KOPT-K1 (cell line): ENCODE measurements around the gene WAPL.
"Not testable (repeated sequence)": the region's sequence is repeated elsewhere in the genome, so short reads cannot be mapped to it uniquely, and the experiment has no call there.

Experiments used
- H3K27ac ChIP-seq: fragments of 200-600 bp; sonication (generic); 2 replicates; pipeline ENCODE4 v1.5.1; 2016; ENCODE audit warnings: antibody characterized with exemption, mild to moderate bottlenecking, low read depth, low read length; ENCODE audit not compliant: poor library complexity, severe bottlenecking
- H3K36me3 ChIP-seq: fragments of 200-600 bp; sonication (generic); 2 replicates; pipeline ENCODE4 v1.5.1; 2017; ENCODE audit warnings: antibody characterized with exemption, mild to moderate bottlenecking, low read length, moderate library complexity; ENCODE audit not compliant: insufficient read depth
- H3K9me3 ChIP-seq: fragments of 200-600 bp; sonication (generic); 2 replicates; pipeline ENCODE4 v1.5.1; 2017; ENCODE audit warnings: antibody characterized with exemption, low read length, mild to moderate bottlenecking; ENCODE audit not compliant: insufficient read depth, poor library complexity, severe bottlenecking

Gene WAPL

GRCh38 chr10:86399514-86399878 is 122.1 kb downstream of the WAPL start:
- Histone ChIP-seq H3K36me3 (no peaks in the 10 kb centered on the region), H3K27ac (no peak overlapping the region), H3K9me3 (no peaks in the 10 kb centered on the region)

DNA sequence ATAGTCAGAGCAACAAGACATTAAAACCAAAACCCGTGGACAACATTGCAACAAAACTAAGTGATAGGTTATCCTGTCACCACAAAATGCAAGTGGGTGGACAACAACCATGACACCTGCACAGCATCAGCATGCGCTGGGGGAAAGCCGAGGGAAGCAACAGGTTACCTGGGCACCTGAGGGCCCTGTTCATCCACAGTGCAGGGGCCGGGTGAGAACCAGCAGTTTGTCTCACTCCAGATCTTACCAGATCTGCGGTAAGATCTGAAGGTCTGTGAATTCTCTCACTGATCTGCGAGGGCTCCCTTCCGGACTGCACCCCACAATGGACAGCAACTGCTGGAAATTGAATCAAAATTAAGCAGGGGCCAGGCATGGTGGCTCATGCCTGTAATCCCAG is 124.5 kb downstream of the WAPL start:
- Histone ChIP-seq H3K9me3 (no peaks in the 10 kb centered on the region), H3K27ac (no peak overlapping the region), H3K36me3 (no peaks in the 10 kb centered on the region)

GRCh38 chr10:86393862-86394455 is 127.6 kb downstream of the WAPL start:
- Histone ChIP-seq H3K9me3 (no peaks in the 10 kb centered on the region), H3K36me3 (no peaks in the 10 kb centered on the region), H3K27ac (no peak overlapping the region)

- no peaks in the 10 kb centered on the region for H3K36me3 ChIP-seq
- no peaks in the 10 kb centered on the region for H3K9me3 ChIP-seq
- H3K27ac ChIP-seq, result no peak overlapping the region
These were observed 128.2 kb downstream of the WAPL start for GRCh38 chr10:86393362-86393761.

- Histone ChIP-seq H3K27ac (no peak overlapping the region), H3K9me3 (no peaks in the 10 kb centered on the region), H3K36me3 (no peaks in the 10 kb centered on the region)
These were observed 128.9 kb downstream of the WAPL start for GRCh38 chr10:86392723-86393094.

- Histone ChIP-seq H3K9me3 (no peaks in the 10 kb centered on the region), H3K27ac (no peak overlapping the region), H3K36me3 (no peaks in the 10 kb centered on the region)
These were observed 129.4 kb downstream of the WAPL start for GRCh38 chr10:86391986-86392722.

DNA sequence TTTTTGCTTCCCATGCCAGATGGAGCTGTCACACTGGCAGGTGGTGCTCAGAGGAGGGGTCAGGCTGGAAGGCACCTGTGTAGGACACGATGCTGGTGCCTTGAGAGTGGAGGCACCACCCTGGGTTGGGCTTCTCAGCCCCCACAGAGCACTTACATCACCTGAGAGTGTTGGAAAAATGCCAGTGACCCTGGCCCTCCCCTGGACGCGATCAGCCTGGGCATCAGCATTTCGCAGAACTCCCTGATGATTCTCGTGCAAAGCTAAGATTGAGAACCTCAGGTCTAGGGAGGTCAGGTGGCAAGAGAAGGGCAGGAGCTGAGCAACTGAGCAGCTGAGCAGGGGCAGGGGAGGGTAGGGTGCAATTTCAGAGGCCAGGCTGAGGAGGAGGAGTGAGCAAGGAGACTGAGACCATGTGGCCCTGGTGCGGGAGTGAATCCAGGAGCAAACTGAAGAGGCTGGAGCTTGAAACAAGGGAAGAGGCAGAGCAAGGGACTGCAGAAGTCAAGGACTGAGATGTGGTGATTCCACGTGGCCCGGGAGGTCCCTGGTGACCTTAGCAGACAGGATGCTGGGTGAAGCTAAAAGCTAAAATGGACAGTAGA is 130.3 kb downstream of the WAPL start:
- Histone ChIP-seq H3K27ac (no peak overlapping the region), H3K9me3 (peaks cover 2% of the 10 kb centered on the region), H3K36me3 (no peaks in the 10 kb centered on the region)

DNA sequence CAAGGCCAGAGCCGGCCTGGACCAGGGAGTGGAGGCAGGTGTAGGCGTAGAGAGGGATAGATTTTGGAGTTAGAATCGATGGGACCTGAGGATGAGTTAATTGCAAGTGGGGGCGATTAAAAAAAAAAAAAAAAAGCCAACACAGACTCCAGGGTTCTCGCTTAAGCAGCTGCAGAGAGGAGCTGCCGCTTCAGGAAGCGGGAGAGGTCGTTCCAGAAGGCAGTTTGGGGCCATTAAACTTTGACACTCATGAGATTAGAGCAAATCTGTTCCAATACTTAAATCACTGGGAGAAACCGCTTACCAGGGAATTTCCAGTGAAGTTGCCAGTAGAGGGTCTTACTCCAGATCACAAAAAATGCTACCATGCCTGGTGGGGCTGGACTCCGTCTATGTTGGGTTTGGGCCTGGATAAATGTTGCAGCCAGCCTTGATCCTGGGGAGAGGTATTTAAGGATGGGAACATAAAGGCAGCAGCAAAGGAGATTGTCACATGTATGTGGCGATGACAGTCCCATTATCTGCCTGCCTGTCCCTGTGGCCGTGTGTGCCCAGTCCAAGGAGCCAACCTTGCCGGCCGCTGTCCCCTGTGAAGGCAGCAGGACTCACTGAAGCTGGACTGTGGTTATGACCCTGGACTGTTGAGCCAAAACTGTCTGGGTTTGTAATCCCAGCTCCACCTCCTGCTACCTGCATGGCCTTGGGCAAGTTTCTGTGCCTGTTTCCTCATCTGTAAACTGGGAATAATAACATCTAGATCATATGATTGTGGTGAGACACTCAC is 131.1 kb downstream of the WAPL start:
- Histone ChIP-seq H3K9me3 (peaks cover 8% of the 10 kb centered on the region), H3K27ac (no peak overlapping the region), H3K36me3 (no peaks in the 10 kb centered on the region)

- H3K27ac ChIP-seq, result no peak overlapping the region
- no peaks in the 10 kb centered on the region for H3K36me3 ChIP-seq
- peaks cover 8% of the 10 kb centered on the region for H3K9me3 ChIP-seq
These were observed 132.0 kb downstream of the WAPL start for GRCh38 chr10:86389441-86390193.

DNA sequence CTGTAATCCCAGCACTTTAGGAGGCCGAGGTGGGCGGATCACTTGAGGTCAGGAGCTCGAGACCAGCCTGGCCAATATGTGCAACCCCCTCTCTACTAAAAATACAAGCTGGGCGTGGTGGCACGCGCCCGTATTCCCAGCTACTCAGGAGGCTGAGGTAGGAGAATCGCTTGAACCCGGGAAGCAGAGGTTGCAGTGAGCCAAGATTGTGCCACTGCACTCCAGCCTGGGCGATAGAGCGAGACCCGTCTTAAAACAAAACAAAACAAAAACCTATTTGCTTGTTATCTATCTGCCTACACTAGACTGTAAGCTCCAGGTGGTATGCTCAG is 132.5 kb downstream of the WAPL start:
- H3K9me3 ChIP-seq, H3K27ac ChIP-seq, H3K36me3 ChIP-seq: not testable (repeated sequence)

DNA sequence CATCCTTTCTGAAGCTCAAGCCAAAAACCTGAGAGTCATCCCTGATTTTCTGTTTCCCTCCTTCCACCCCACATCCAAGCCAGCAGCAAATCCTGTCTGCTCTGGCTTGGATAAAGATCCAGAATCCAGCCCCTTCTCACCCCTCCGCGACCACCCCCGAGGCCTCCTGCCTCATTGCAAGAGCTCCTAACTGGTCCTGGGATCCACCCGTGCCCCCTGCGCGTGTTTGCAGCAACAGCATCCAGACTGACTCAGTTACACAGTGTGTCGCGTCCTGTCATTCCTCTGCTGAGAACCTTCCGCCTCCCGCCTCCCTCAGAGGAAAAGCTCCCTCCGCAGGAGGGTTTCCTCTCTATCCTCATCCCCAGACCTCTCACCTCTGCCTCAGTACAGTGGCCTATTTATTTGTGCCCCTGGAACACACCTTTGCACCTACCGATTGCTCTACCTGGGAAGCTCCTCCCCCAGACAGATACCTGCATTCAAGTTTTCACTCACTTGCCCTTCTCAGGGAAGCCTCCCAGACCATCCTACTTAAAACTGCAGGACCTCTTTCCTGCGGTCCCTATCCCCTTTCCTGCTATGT is 133.4 kb downstream of the WAPL start:
- no peaks in the 10 kb centered on the region for H3K36me3 ChIP-seq
- H3K9me3 ChIP-seq, result peaks cover 8% of the 10 kb centered on the region
- H3K27ac ChIP-seq, result no peak overlapping the region

DNA sequence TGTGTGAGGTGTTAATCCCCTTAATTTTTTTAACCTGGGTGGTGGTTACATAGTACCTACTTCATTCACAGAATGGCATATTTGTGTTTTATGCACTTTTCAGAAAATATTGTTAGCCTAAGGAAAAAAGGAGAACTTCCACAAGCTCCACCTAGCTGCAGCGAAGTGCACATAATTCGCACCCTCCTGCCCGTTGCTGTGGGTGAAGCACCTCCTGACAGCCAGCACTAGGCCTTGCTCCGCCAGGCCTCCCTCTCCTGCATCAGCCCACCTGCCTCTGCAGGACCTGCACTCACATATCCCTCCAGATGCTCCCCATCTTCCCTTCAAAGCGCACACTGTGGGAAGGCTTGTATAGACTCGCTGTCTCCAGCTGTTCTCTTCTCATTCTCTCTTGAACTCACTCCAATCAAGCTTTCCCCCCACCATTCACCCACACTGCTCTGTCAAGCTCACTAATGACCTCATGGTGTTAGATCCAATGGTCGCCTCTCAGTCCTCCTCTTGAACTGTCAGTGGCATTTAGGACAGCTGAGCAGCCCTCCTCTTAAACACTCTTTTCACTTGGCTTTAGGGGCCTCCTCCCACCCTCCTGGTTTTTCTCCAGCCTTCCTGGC is 134.3 kb downstream of the WAPL start:
- no peaks in the 10 kb centered on the region for H3K36me3 ChIP-seq
- H3K27ac ChIP-seq, result no peak overlapping the region
- peaks cover 8% of the 10 kb centered on the region for H3K9me3 ChIP-seq

DNA sequence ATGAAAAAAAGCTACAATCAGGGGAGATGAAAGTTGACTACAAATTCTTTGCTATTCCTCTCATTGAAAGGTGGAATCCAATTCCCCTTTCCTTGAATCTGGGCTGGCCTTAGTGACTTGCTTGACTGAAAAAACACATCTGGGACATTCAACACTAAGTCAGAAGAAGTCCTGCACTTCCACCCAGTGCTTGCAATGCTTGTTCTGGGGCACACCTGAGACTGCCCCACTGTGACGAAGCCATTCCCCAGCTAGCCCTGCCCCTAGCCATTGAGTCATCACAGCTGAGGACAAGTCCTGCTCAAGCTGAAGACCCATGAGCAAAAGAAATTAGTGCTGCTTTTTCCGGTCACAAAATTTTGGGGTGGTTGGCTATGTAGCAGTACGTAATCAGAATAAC is 135.8 kb downstream of the WAPL start:
- Histone ChIP-seq H3K27ac (no peak overlapping the region), H3K36me3 (no peaks in the 10 kb centered on the region), H3K9me3 (peaks cover 8% of the 10 kb centered on the region)
